Activated T-cell treated with anti-CD3 and anti-CD28 coated beads, Interleukin-2, amount 50 U/mL, for 4 hours (primary cell): ENCODE measurements around the gene ANKRD13B. TPM values are rescaled to one million over a fixed set of nuclear protein-coding genes. Genes with fewer than 3 reads are reported as not detected.
A peak's percentile ranks its signal among the peaks of the same experiment; 100 is the strongest.

Source experiments
- ATAC-seq, 2 donors: fragments of 200-7000 bp; cut with Tn5 transposase; one replicate each; pipeline ENCODE4 v1.10.0; 2021
- DNase-seq: peaks from one replicate; pipeline ENCODE4 v3.0.0-alpha.2; 2020
- H3K27me3 Mint-ChIP-seq: one replicate; pipeline ENCODE4 v1.8.0; 2021; ENCODE audit warnings: low read depth, mixed read lengths
- H3K36me3 Mint-ChIP-seq: one replicate; pipeline ENCODE4 v1.8.0; 2022; ENCODE audit warnings: mixed read lengths; ENCODE audit not compliant: insufficient read depth
- H3K4me1 Mint-ChIP-seq: one replicate; pipeline ENCODE4 v1.8.0; 2021; ENCODE audit warnings: low read depth, mixed read lengths
- H3K4me3 Mint-ChIP-seq: one replicate; pipeline ENCODE4 v1.8.0; 2021; ENCODE audit warnings: mild to moderate bottlenecking, moderate library complexity, mixed read lengths
- H3K9me3 Mint-ChIP-seq: one replicate; pipeline ENCODE4 v1.8.0; 2021; ENCODE audit warnings: mixed read lengths
- total RNA-seq, 3 donors: library from RNA; stranded (reverse); gene quantifications; one replicate each; pipeline ENCODE4 v1.2.1, GENCODE V29; 2021

Gene ANKRD13B
- total RNA-seq, 3 donors from 2014 or later = 33.3 to 40.7 (median 40.4) TPM

DNA sequence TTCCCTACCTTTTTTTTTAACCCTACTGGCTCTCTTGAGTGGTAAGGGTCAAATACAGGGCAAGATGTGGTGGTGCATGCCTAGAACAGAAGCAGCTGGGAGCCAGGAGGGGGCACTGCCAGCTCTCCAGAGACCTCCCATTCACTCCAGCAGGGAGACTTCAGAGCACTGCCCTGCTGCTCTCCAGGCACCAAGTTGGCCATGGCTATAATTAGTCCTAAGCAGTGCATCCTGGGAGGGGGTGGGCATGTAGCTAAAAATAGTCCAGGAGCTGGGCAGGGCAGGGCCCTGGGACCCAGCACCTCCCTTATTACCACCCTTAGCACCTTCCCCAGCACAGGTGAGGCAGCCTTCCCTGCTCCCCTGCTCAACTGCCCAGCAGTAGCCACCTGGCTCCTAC lies 26.3 kb downstream of the ANKRD13B start:
- peaks cover 51% of the 10 kb centered on the region for H3K4me1 Mint-ChIP-seq
- no peaks in the 10 kb centered on the region for H3K9me3 Mint-ChIP-seq
- no peaks in the 10 kb centered on the region for H3K27me3 Mint-ChIP-seq
- H3K4me3 Mint-ChIP-seq = no peak overlapping the region
- DNase-seq = no peak
- no peak for ATAC-seq
- H3K36me3 Mint-ChIP-seq = no peaks in the 10 kb centered on the region

DNA sequence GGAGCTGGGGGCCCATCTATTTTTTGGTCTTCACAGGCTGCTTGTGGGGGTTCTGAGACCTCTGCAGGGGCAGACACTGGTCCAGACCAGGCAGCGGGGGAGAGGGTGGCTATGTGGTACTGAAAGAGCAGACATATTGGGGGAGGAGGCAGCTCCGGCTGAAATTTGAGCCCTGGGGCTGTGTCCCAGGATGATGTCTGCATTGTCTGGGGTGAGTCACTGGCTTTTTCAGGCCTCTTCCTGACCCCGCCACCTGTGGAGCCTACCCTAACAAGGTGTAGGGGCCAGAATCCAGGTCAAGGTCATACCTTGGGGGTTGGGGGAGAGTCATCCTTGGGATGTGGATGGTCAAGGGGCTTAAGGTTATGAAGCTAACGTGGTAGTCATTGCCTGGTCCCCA lies 27.3 kb downstream of the ANKRD13B start:
- Mint-ChIP-seq H3K4me3 (no peak overlapping the region), H3K9me3 (no peaks in the 10 kb centered on the region), H3K27me3 (no peaks in the 10 kb centered on the region), H3K36me3 (no peaks in the 10 kb centered on the region), H3K4me1 (peaks cover 50% of the 10 kb centered on the region)
- DNase-seq (no peak), ATAC-seq (no peak)

DNA sequence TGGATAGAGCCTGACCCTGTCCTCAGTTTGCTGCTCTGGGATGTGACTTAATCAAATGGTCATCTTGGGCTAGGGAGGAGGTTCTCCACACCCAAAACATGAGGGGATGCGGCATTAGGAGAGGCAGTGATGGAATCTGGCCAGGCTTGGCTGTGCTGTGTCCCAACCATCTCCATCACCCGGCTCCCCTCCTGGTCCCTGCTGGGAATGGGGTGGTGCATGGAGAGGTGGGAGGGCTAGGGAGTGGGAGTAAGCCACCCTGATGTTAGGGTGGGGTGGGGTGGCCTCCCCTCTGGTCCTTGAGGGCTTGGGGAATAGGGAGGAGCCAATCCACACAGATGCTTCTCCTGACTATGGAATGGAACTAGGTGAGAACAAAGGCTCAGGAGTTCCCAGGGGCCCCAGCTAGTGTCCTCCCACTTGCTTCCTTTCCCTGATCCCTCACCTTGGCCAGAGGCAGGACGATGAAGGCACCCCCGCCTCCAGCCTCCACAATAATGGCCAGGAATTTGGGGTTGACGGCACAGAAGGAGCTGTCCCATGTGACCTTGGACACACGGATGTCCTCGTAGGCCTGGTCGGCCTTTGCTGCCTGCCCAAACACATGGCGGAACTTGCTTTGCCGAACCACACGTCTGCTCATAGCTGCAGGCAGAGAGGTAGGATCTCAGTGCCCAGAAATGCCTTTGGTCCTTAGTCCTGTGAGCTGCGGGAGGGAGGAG lies 28.0 kb downstream of the ANKRD13B start:
- no peaks in the 10 kb centered on the region for H3K36me3 Mint-ChIP-seq
- DNase-seq (no peak), ATAC-seq (no peak)
- H3K4me3 Mint-ChIP-seq = peak overlapping the region; percentile 21
- peaks cover 53% of the 10 kb centered on the region for H3K4me1 Mint-ChIP-seq
- no peaks in the 10 kb centered on the region for H3K27me3 Mint-ChIP-seq
- no peaks in the 10 kb centered on the region for H3K9me3 Mint-ChIP-seq

DNA sequence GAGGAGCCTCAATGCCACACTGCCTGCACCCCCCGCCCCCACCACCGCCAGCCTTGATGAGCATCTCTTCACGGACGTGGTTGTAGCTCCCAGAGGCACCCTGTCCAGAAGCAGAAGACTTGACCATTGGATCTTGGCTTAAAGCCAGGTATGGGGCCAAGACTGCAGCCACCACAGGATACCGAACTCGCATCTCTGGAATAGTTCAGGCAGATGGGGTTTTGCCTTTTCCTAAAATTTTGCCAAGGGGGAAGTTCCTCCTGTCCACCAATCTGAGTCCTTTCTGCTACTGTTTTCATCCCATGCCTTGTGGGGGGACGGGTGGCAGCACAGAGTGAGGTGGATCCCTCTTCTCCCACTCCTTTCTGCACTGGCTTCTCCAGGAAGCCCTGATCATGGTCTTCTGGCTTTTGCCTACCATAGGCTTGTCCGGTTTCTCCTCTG lies 28.8 kb downstream of the ANKRD13B start:
- DNase-seq = no peak
- ATAC-seq = no peak
- no peaks in the 10 kb centered on the region for H3K9me3 Mint-ChIP-seq
- H3K36me3 Mint-ChIP-seq = no peaks in the 10 kb centered on the region
- peaks cover 47% of the 10 kb centered on the region for H3K4me1 Mint-ChIP-seq
- peak overlapping the region; percentile 81 for H3K4me3 Mint-ChIP-seq
- no peaks in the 10 kb centered on the region for H3K27me3 Mint-ChIP-seq

DNA sequence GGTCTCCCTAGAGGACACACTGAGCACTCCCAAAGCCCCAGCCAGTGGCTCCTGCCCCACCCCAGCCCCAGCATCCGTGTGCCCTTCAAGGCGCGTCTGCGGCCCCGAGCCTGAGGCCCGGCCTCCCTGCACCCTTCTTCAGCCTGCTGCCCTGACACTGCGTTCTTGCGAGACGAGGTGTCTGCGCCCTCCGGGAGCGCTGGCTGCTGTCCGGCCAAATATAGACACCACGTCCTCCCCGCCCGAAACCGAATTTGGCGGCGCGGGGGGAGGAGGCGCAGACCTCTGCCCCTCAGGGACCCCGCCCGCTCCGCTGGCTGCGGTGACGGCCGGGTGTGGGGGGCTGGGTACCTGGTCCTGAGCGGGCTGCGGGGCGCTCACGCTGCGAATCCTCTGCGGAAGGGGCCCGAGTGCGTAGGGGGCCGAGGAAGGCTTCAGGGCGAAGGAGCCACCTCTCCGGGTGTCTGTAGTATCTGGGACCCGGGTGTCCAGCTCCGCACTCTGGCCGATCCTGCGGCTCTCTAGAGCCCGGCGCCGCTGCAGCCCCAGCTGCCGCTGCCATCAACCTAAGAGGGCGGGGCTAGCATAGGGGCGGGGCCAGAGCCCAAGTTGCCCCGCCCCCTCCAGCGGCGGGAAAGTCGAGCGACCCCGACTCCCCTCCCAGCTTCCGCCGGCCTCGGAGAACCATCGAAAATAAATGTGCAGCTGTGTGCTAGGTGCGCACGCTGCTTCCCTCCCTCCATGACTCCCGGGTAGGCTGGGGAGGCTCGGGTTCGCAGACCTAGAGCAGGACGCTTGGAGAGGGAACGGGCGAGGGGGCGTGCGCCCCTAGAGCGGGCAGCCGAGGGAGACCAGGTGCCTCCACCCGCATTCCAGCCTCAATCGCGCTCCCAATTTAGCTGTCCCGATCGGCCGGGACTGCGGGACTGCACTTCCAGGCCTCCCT lies 29.7 kb downstream of the ANKRD13B start, which contains the start of gene CORO6:
CORO6 (minus strand) TSS at position 576 of the 946 bp plus-strand sequence. CDS start 1,491 bp downstream, outside the sequence.
- no peaks in the 10 kb centered on the region for H3K27me3 Mint-ChIP-seq
- DNase-seq (peak; percentile 67), ATAC-seq (peak; percentile 62 to 64)
- peaks cover 39% of the 10 kb centered on the region for H3K4me1 Mint-ChIP-seq
- H3K4me3 Mint-ChIP-seq = peak within 1 kb of the TSS; percentile 81
- H3K36me3 Mint-ChIP-seq = no peaks in the 10 kb centered on the region
- no peaks in the 10 kb centered on the region for H3K9me3 Mint-ChIP-seq

DNA sequence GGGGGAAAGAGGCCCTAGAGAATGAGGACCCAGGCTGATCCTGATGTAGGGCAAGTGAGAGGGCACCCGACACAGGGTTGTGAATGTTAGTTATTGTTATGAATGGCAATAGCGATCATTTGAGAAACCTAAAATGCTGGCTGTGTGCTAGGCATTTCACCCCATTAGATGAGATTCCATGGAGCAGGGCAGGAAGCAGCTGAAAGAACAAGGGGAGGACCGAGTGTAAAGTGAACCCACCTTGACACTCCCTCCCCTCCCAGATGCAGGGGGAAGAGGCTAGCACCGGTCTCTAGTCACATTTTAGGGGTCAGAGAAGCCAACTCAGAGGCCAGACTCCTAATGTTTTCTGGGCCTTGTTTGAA lies 30.3 kb downstream of the ANKRD13B start:
- Mint-ChIP-seq H3K27me3 (no peaks in the 10 kb centered on the region), H3K4me3 (peak overlapping the region; percentile 81), H3K36me3 (no peaks in the 10 kb centered on the region), H3K4me1 (peaks cover 41% of the 10 kb centered on the region), H3K9me3 (no peaks in the 10 kb centered on the region)
- peak; percentile 4 to 7 for ATAC-seq
- DNase-seq = no peak

DNA sequence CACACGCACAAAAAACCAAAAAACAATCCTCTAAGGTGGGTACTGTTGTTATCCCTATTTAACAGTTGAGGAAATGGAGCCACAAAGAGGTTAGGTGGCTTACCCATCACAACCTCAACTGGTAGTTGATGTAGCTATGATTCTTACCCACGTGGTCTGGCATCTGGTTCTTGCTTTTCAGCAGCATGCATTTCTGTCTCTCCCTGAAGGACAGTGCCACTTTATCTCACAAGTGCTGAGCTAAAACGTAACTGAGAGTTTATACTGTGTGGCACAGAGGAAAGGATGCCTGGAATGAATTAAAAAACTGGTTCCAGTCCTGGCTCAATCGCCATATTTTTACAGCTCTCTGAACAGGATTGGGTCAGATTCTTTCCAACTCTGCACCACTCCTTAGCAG lies 31.7 kb downstream of the ANKRD13B start:
- Mint-ChIP-seq H3K9me3 (no peaks in the 10 kb centered on the region), H3K4me1 (peaks cover 52% of the 10 kb centered on the region), H3K36me3 (peaks cover 2% of the 10 kb centered on the region), H3K27me3 (no peaks in the 10 kb centered on the region), H3K4me3 (no peak overlapping the region)
- no peak for DNase-seq
- peak; percentile 4 to 12 for ATAC-seq

DNA sequence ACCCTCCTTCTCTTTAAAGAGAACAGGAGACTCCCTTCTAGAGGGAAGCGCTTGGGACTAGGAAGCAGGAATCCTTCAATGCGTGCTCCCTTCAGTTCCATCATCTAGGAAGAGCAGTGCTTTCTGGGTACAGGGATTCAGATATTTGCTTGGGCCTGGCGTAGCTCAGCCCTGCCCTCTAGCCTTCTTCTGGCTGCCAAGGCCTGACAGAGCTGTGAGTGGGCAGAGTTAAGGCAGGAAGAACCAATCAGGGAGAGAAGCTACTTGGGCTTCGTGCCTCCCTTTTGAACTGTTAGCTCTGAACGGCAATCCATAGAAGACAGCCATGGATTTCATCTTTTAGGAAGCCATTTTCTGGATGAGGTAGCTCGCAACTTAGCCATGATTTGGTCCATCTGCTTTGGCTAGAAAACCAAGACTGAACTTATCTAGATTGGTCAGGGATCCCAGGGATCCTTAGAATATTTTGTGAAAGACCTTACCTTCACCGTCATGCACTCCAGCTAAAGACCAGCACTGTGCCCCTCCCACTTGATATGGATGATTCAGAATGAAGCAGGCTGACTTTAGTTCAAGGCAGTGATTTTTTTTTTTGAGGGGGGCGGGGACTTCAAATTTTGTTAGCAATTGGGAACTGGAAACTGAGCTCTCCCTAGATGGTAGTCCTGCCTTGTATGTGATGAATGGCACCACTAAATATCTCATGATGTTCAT lies 32.3 kb downstream of the ANKRD13B start:
- ATAC-seq = no peak
- H3K4me3 Mint-ChIP-seq = no peak overlapping the region
- peaks cover 53% of the 10 kb centered on the region for H3K4me1 Mint-ChIP-seq
- DNase-seq = no peak
- H3K27me3 Mint-ChIP-seq = no peaks in the 10 kb centered on the region
- no peaks in the 10 kb centered on the region for H3K9me3 Mint-ChIP-seq
- peaks cover 2% of the 10 kb centered on the region for H3K36me3 Mint-ChIP-seq

DNA sequence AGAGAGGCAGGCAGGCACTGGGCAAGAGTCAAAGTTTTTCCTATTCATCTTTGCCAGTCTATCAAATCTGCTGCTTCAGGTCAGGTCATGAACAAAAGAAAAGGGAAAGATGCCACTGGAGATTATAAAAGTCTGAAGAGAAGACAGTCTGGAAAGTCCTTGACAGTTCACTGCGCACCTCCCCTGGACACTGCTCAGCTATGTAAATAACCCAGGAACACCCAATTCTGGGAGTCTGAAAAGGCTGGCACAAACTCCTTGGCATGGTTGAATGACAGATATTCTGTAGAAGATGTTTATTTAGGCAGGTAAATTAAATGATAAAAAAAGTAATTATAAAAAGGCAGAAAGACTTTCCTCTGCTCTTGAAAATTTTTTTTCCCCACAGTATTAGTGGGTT lies 35.0 kb downstream of the ANKRD13B start:
- DNase-seq (no peak), ATAC-seq (no peak)
- peaks cover 47% of the 10 kb centered on the region for H3K4me1 Mint-ChIP-seq
- peaks cover 24% of the 10 kb centered on the region for H3K36me3 Mint-ChIP-seq
- H3K4me3 Mint-ChIP-seq = no peak overlapping the region
- no peaks in the 10 kb centered on the region for H3K9me3 Mint-ChIP-seq
- no peaks in the 10 kb centered on the region for H3K27me3 Mint-ChIP-seq

DNA sequence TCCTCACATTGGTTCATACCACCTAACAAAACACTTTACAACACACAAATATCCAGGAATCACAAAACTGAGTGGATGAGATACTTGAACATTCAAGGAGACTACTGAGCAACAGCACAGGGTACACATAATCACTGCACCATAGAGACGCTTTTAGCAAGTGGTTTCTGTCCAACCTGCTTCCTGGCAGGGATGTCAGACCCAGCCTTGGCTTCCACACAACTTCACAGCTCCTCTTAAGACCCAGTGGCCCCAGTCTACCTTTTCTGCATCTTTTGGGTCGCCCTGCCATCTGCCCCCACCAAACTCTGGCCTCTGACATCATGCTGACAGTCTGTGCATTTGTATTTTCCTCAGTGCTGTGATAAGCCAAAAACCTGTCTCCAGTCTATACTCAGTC lies 35.7 kb downstream of the ANKRD13B start:
- Mint-ChIP-seq H3K9me3 (no peaks in the 10 kb centered on the region), H3K27me3 (no peaks in the 10 kb centered on the region), H3K4me3 (no peak overlapping the region), H3K4me1 (peaks cover 40% of the 10 kb centered on the region), H3K36me3 (peaks cover 24% of the 10 kb centered on the region)
- DNase-seq (no peak), ATAC-seq (no peak)

DNA sequence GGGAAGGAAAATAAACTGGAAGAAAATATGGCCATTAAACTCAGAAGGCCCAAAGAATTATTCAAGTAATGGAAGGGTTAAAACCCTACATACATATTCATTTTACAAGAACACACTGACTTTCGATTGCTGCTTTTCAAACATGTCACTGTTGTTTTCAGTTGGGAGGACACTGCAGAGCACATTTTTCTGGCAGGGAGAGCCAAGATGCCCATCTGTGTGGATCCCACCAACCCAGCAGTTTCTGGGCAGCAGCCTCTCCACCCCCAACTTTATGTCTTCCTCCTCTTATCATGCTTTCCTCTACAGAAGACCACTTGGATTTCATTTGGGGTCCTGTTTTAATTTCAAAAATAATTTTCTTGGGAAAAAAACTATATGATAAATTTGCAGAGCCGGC lies 36.9 kb downstream of the ANKRD13B start:
- peaks cover 28% of the 10 kb centered on the region for H3K36me3 Mint-ChIP-seq
- ATAC-seq (no peak), DNase-seq (no peak)
- H3K4me3 Mint-ChIP-seq = no peak overlapping the region
- H3K4me1 Mint-ChIP-seq = peaks cover 32% of the 10 kb centered on the region
- no peaks in the 10 kb centered on the region for H3K27me3 Mint-ChIP-seq
- no peaks in the 10 kb centered on the region for H3K9me3 Mint-ChIP-seq

DNA sequence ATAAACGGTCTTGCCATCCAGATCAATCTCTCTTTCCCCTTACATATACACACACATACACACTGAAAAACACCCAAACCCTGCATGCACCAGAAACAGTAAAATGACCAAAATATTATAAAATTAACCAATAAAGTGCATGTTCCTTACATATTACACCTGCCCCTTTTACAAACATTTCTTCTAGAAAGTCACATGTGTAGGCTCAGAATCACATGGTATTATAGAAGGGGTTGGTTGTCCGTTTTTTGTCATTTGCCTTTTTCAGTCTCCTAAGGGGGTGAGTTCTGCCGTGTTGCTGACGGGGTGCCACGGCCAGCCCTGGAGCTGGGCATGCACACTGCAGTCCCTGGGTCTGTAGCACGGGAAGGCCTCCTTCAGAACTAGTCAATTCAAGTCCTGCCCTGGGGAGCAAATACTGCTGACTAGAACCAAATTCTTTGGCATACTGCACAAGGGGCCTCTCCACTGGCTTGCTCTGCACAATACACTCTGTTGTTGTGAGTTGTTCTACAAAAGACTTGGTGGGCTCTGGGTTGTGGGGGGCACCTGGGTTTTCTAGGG lies 37.8 kb downstream of the ANKRD13B start:
- DNase-seq = no peak
- Mint-ChIP-seq H3K27me3 (no peaks in the 10 kb centered on the region), H3K36me3 (peaks cover 30% of the 10 kb centered on the region), H3K4me1 (peaks cover 23% of the 10 kb centered on the region), H3K9me3 (no peaks in the 10 kb centered on the region), H3K4me3 (no peak overlapping the region)
- ATAC-seq = no peak

DNA sequence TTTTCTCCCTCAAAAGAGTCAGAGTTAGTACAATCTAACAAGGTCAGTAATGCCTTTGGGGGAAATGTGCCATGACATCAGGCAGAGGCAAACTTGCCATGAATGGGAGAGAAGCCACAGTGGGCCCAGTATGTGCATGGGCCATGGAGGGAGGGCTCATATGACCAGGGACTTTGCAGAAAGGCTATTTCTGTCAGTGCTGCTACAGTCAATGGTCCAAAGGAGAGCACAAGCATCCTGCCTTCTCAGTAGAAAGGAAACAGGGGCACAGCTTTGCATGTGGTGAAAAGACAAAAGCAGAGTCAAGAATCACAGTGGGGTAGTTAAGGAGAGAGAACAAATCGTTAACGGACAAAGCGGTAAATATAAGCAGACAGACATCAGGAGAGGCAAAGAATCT lies 41.0 kb downstream of the ANKRD13B start:
- Mint-ChIP-seq H3K27me3 (no peaks in the 10 kb centered on the region), H3K36me3 (peaks cover 35% of the 10 kb centered on the region), H3K4me3 (no peak overlapping the region), H3K9me3 (no peaks in the 10 kb centered on the region), H3K4me1 (peaks cover 13% of the 10 kb centered on the region)
- no peak for DNase-seq
- ATAC-seq = no peak

DNA sequence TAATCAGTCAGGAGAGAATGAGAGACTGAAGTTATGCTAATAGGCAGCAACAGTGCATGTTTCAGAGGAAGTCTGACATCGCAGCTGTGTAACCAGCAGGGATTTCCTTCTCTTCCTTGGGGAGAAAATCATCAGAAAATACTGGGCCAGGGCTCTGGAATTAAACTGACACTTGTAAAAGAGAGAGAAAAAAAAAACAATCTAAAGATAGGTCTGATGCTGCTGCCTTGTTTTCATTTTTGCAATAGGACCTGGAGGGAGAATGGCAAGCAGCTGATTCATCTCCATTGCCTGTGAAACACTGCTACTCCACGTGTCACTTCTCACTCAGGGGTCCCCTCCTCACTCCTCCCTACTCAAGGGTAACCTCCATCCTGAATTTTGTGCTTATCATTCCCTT lies 47.5 kb downstream of the ANKRD13B start:
- Mint-ChIP-seq H3K4me3 (no peak overlapping the region), H3K36me3 (peaks cover 16% of the 10 kb centered on the region), H3K27me3 (no peaks in the 10 kb centered on the region), H3K4me1 (peaks cover 21% of the 10 kb centered on the region), H3K9me3 (no peaks in the 10 kb centered on the region)
- no peak for ATAC-seq
- no peak for DNase-seq
